HEK293 (cell line): Measurements from ENCODE around the gene GABBR2.

Experiments used
- CTCF ChIA-PET: fragments of 350-600 bp; formaldehyde crosslinking; extraction: SDS; loops from one replicate; lab custom pipeline; 2021; ENCODE audit warnings: antibody characterized with exemption; lab: Yijun Ruan, JAX
- POLR2A ChIA-PET: fragments of 300-600 bp; formaldehyde crosslinking; extraction: SDS; loops from one replicate; lab custom pipeline; 2020; ENCODE audit warnings: antibody characterized with exemption, inconsistent platforms; lab: Yijun Ruan, JAX
- H3K27ac ChIP-seq: fragments of 200-500 bp; sonication (Bioruptor generic); 2 replicates; pipeline ENCODE4 v1.5.1; 2014; ENCODE audit warnings: low read depth, low read length, control low read depth, inconsistent platforms; ENCODE audit errors: extremely low read depth
- H3K36me3 ChIP-seq, 2 experiments: fragments of 200-500 bp in 1 of 2; sonication (Bioruptor generic) in 1 of 2; 1 replicate in 1 of 2; 2 replicates in 1 of 2; pipeline ENCODE4 v1.5.1; 2014 to 2017; ENCODE audit warnings: inconsistent platforms in 2 of 2, low read length in 2 of 2; ENCODE audit not compliant: control insufficient read depth in 2 of 2, insufficient read depth in 1 of 2
- H3K4me1 ChIP-seq: fragments of 200-500 bp; sonication (Bioruptor generic); 2 replicates; pipeline ENCODE4 v1.5.1; 2014; ENCODE audit warnings: mild to moderate bottlenecking, low read length, inconsistent platforms; ENCODE audit not compliant: control insufficient read depth, insufficient read depth
- H3K4me3 ChIP-seq: 2 replicates; pipeline ENCODE4 v1.5.1; 2011; ENCODE audit warnings: low read depth, mild to moderate bottlenecking, control low read depth, low read length, moderate library complexity
- H3K9me3 ChIP-seq: fragments of 200-500 bp; sonication (Bioruptor generic); 2 replicates; pipeline ENCODE4 v1.5.1; 2014; ENCODE audit warnings: low read depth, low read length, inconsistent platforms; ENCODE audit not compliant: control insufficient read depth, insufficient read depth
- BCL11A ChIP-seq: fragments of 450-650 bp; formaldehyde crosslinking; IDR thresholded peaks from 2 replicates; pipeline ENCODE4 v1.5.1; 2016; ENCODE audit warnings: low read depth, missing biosample characterization, missing genetic modification characterization
- FEZF1 ChIP-seq: fragments of 450-650 bp; formaldehyde crosslinking; IDR thresholded peaks from 2 replicates; pipeline ENCODE4 v1.5.1; 2016; ENCODE audit warnings: missing biosample characterization, missing genetic modification characterization
- KLF17 ChIP-seq: fragments of 450-650 bp; formaldehyde crosslinking; IDR thresholded peaks from 2 replicates; pipeline ENCODE4 v1.5.1; 2016; ENCODE audit warnings: missing biosample characterization, missing genetic modification characterization
- MYNN ChIP-seq: fragments of 450-650 bp; formaldehyde crosslinking; IDR thresholded peaks from 2 replicates; pipeline ENCODE4 v1.5.1; 2016; ENCODE audit warnings: missing biosample characterization, missing genetic modification characterization, borderline replicate concordance
- YY1 ChIP-seq: fragments of 450-650 bp; formaldehyde crosslinking; IDR thresholded peaks from 2 replicates; pipeline ENCODE4 v1.5.1; 2018; ENCODE audit warnings: missing biosample characterization, missing genetic modification characterization
- ZBTB17 ChIP-seq: fragments of 450-650 bp; formaldehyde crosslinking; IDR thresholded peaks from 2 replicates; pipeline ENCODE4 v1.5.1; 2016; ENCODE audit warnings: missing biosample characterization, missing genetic modification characterization
- ZBTB44 ChIP-seq: fragments of 450-650 bp; IDR thresholded peaks from 2 replicates; pipeline ENCODE4 v1.5.1; 2018; ENCODE audit warnings: missing biosample characterization, mild to moderate bottlenecking, missing genetic modification characterization
- ZNF202 ChIP-seq: fragments of 450-650 bp; formaldehyde crosslinking; IDR thresholded peaks from 2 replicates; pipeline ENCODE4 v1.5.1; 2016; ENCODE audit warnings: missing biosample characterization, missing genetic modification characterization, borderline replicate concordance
- ZNF449 ChIP-seq: fragments of 450-650 bp; formaldehyde crosslinking; IDR thresholded peaks from 2 replicates; pipeline ENCODE4 v1.5.1; 2017; ENCODE audit warnings: missing biosample characterization, mild to moderate bottlenecking, missing genetic modification characterization, moderate library complexity
- ZNF701 ChIP-seq: fragments of 450-650 bp; formaldehyde crosslinking; IDR thresholded peaks from 2 replicates; pipeline ENCODE4 v1.5.1; 2016; ENCODE audit warnings: missing biosample characterization, missing genetic modification characterization
- ZNF76 ChIP-seq: fragments of 450-650 bp; formaldehyde crosslinking; IDR thresholded peaks from 2 replicates; pipeline ENCODE4; 2016; ENCODE audit warnings: low read depth, missing biosample characterization, missing genetic modification characterization, borderline replicate concordance
- TF ChIP-seq, protein P1 (sequence below): fragments of 450-650 bp; formaldehyde crosslinking; IDR thresholded peaks from 2 replicates; pipeline ENCODE4 v1.5.1; 2016; ENCODE audit warnings: missing biosample characterization, missing genetic modification characterization

GABBR2 gene

DNA sequence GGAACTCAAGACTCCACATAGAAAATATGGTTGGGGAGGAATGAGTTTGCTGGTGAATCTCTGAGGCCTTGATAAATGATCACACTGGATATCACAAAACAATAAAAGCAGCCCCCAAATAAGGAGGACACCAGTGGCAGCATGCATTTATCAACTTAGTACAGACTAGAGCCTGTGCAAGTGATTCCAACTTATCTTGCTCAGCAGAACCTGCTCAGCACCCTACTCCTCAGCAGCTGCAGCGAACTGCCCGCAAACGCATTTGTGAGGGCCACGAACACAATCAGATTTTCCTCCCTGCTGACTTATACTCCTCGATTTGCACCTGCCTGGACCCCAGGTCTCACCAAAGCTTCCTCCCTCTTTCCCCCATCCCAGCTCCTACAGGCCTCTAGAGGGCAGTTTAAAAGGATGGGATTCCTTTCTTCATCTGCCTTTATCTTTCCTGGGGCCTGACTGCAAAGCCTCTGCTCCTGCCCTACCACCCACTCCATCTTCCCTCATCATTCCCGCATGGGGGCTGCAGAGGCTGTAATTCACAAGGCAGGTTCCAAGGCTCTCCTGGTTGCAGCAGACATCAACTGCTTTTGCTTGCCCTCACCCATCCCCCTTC, 46.4 kb upstream of the GABBR2 start (continued):
- TF ChIP-seq, protein P1, sequence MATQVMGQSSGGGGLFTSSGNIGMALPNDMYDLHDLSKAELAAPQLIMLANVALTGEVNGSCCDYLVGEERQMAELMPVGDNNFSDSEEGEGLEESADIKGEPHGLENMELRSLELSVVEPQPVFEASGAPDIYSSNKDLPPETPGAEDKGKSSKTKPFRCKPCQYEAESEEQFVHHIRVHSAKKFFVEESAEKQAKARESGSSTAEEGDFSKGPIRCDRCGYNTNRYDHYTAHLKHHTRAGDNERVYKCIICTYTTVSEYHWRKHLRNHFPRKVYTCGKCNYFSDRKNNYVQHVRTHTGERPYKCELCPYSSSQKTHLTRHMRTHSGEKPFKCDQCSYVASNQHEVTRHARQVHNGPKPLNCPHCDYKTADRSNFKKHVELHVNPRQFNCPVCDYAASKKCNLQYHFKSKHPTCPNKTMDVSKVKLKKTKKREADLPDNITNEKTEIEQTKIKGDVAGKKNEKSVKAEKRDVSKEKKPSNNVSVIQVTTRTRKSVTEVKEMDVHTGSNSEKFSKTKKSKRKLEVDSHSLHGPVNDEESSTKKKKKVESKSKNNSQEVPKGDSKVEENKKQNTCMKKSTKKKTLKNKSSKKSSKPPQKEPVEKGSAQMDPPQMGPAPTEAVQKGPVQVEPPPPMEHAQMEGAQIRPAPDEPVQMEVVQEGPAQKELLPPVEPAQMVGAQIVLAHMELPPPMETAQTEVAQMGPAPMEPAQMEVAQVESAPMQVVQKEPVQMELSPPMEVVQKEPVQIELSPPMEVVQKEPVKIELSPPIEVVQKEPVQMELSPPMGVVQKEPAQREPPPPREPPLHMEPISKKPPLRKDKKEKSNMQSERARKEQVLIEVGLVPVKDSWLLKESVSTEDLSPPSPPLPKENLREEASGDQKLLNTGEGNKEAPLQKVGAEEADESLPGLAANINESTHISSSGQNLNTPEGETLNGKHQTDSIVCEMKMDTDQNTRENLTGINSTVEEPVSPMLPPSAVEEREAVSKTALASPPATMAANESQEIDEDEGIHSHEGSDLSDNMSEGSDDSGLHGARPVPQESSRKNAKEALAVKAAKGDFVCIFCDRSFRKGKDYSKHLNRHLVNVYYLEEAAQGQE (tag by site-specific recombination), result no peak
- TF ChIP-seq FEZF1, result no peak

- H3K9me3 ChIP-seq, result no peaks in the 10 kb centered on the region
- no peak overlapping the region for H3K4me3 ChIP-seq
- no peaks in the 10 kb centered on the region for H3K4me1 ChIP-seq
- no peak overlapping the region for H3K27ac ChIP-seq
- CTCF ChIA-PET, result interaction anchor here (0.5 to 0.9 kb wide), 2 partner anchors 25 to 42 kb away, joined by 4 to 8 read pairs; partner anchors contain the start of gene GABBR2
- H3K36me3 ChIP-seq, result peaks cover 0 to 88% of the 10 kb centered on the region in 2 experiments; a peak in 1 of 3 replicates
- POLR2A ChIA-PET, result no interaction called here
- no peak for TF ChIP-seq ZNF701 (tag by site-specific recombination)
- no peak for TF ChIP-seq ZBTB17 (tag by site-specific recombination)
- no peak for TF ChIP-seq YY1 (tag by site-specific recombination)
- TF ChIP-seq ZNF76 (tag by site-specific recombination), result no peak
- no peak for TF ChIP-seq BCL11A (tag by site-specific recombination)
- TF ChIP-seq ZNF202 (tag by site-specific recombination), result no peak
- no peak for TF ChIP-seq KLF17 (tag by site-specific recombination)
- TF ChIP-seq MYNN, result no peak
- no peak for TF ChIP-seq ZBTB44 (tag by site-specific recombination)
Observed at GRCh38 chr9:98751210-98751609, 42.5 kb upstream of the GABBR2 start.

- ChIA-PET CTCF (interaction anchor here (0.5 to 0.9 kb wide), 2 partner anchors 26 to 42 kb away, joined by 4 to 8 read pairs; partner anchors contain the start of gene GABBR2), POLR2A (no interaction called here)
- Histone ChIP-seq H3K4me3 (no peak overlapping the region), H3K36me3 (peaks cover 0 to 88% of the 10 kb centered on the region in 2 experiments; a peak in 1 of 3 replicates), H3K4me1 (no peaks in the 10 kb centered on the region), H3K27ac (no peak overlapping the region), H3K9me3 (no peaks in the 10 kb centered on the region)
- TF ChIP-seq ZNF449 (tag by site-specific recombination), result no peak
Observed at GRCh38 chr9:98750364-98751060, 41.8 kb upstream of the GABBR2 start.
